Measurements from ENCODE around the gene ARHGEF10L. TPM values are rescaled to one million over a fixed set of nuclear protein-coding genes. Genes with fewer than 3 reads are reported as not detected.

Gene ARHGEF10L
- total RNA-seq, 1 donor from 2014 or later, result 24.0 TPM

DNA sequence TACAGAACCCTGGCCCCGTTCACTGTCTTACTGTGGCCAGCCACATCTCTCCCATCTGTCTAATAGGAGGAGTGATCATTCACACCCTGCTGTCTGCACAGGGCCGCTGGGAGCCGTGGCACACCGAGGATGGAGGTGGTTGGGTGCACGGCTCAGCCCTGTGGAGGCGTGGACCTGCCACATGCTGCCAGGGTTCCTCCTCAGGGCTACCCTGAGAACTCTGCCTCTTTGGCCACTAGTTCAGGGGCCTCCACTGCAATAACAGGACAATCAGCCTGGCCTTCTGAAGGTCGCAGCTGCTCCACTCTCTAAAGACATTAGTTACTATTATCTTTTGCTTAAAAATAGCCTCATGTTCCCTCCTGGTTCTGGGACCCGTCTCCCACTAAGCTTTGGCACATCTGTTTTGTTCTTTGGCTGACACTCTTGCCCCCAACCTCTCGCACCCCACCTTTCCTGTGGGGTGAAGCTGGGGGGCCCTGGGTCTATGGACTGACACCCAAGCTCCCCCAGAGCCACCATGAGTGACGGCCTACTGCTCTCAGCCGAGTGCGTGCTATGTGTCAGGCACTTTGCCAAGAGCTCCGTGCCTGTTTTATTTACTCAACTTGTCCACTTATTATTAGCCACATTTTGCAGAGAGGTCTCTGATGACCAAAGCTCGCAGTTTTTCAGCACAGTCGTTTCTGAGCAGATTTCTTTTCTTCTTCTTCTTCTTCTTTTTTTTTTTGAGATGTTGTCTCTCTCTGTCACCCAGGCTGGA lies 66.3 kb downstream of the ARHGEF10L start:
- Mint-ChIP-seq H3K27ac (ENCODE audit: unreplicated experiment) (peak overlapping the region; percentile 89), H3K27me3 (ENCODE audit: unreplicated experiment) (no peaks in the 10 kb centered on the region), H3K36me3 (ENCODE audit: unreplicated experiment) (peaks cover 6% of the 10 kb centered on the region), H3K4me3 (ENCODE audit: unreplicated experiment) (no peak overlapping the region), H3K9me3 (ENCODE audit: unreplicated experiment) (no peaks in the 10 kb centered on the region), H3K4me1 (ENCODE audit: unreplicated experiment) (peaks cover 26% of the 10 kb centered on the region)
- DNase-seq (ENCODE audit: extremely low spot score, unreplicated experiment), result no peak
- TF ChIP-seq, protein P1, sequence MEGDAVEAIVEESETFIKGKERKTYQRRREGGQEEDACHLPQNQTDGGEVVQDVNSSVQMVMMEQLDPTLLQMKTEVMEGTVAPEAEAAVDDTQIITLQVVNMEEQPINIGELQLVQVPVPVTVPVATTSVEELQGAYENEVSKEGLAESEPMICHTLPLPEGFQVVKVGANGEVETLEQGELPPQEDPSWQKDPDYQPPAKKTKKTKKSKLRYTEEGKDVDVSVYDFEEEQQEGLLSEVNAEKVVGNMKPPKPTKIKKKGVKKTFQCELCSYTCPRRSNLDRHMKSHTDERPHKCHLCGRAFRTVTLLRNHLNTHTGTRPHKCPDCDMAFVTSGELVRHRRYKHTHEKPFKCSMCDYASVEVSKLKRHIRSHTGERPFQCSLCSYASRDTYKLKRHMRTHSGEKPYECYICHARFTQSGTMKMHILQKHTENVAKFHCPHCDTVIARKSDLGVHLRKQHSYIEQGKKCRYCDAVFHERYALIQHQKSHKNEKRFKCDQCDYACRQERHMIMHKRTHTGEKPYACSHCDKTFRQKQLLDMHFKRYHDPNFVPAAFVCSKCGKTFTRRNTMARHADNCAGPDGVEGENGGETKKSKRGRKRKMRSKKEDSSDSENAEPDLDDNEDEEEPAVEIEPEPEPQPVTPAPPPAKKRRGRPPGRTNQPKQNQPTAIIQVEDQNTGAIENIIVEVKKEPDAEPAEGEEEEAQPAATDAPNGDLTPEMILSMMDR (IDR thresholded peaks at IDR 0.05), result no peak

DNA sequence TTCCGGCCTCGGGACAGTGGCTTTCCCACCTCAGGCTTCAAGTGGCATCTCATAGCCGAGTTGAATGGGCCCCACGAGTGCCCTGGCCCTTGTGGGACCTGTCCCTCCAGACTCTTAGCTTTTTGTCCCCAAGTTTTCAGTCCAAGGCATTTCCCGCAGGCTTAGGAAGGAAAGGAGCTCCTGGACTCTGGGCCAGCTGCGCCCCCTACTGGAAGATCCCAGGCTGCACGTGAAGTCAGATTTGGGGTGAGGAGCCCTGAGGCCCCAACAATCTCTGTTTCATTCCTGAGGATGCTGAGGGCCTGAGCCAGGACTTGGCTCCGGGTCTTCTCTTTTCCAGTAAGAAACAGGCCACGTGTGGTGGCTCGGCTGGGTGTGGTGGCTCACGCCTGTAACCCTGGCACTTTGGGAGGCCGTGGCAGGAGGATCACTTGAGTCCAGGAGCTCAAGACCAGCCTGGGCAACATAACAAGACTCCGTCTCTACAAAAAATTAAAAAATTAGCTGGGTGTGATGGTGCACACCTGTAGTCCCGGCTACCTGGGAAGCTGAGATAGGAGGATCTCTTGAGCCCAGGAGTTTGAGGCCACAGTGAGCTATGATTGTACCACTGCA lies 67.4 kb downstream of the ARHGEF10L start:
- H3K27me3 Mint-ChIP-seq (ENCODE audit: unreplicated experiment), result no peaks in the 10 kb centered on the region
- peak overlapping the region; percentile 89 for H3K27ac Mint-ChIP-seq (ENCODE audit: unreplicated experiment)
- peak; percentile 90 for DNase-seq (ENCODE audit: extremely low spot score, unreplicated experiment)
- peaks cover 10% of the 10 kb centered on the region for H3K36me3 Mint-ChIP-seq (ENCODE audit: unreplicated experiment)
- TF ChIP-seq, protein P1 (IDR thresholded peaks at IDR 0.05), result peak; percentile 97
- H3K4me3 Mint-ChIP-seq (ENCODE audit: unreplicated experiment), result no peak overlapping the region
- H3K9me3 Mint-ChIP-seq (ENCODE audit: unreplicated experiment), result no peaks in the 10 kb centered on the region
- peaks cover 26% of the 10 kb centered on the region for H3K4me1 Mint-ChIP-seq (ENCODE audit: unreplicated experiment)

DNA sequence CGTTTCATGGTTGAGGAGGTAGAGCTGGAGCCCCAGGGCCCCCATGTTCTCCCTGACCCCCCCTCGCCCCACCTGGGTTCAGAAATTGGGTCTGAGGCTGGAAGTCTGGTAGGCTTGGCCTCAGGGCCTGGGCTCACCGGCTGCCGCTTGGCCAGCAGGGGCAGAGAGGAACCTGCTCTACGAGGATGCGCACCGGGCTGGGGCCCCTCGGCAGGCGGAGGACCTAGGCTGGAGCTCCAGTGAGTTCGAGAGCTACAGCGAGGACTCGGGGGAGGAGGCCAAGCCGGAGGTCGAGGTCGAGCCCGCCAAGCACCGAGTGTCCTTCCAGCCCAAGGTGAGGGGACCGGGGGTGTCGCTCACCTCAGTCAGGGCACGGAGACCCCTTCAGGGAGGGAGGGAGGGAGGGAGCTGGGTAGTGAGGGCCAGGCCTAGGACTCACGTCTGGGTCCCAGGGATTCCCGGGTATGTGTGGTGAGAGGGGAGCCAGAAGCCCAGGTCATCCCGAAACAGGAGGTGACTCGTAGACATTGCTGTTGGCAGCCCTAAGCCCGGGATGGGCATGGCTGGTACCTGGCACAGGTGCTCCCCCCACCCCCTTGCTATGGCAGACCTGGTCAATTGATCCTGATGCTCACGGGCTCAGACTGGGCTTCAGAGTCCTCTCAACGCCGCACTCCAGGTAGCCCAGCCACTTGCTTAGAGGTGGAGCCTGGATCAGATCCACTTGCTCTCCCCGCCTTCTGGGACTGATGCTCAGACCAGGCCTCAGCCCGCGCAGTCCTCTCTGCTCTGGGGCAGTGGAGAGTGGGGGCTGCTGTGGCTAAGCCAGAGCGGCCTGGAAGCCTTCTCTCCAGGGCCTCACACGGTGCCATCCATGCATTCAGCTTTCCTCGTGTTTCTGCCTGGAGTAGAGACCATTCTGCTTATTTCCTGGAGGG lies 68.4 kb downstream of the ARHGEF10L start:
- TF ChIP-seq, protein P1 (IDR thresholded peaks at IDR 0.05), result no peak
- no peak for DNase-seq (ENCODE audit: extremely low spot score, unreplicated experiment)
- Mint-ChIP-seq H3K4me3 (ENCODE audit: unreplicated experiment) (no peak overlapping the region), H3K4me1 (ENCODE audit: unreplicated experiment) (peaks cover 24% of the 10 kb centered on the region), H3K27ac (ENCODE audit: unreplicated experiment) (no peak overlapping the region), H3K36me3 (ENCODE audit: unreplicated experiment) (peaks cover 14% of the 10 kb centered on the region), H3K27me3 (ENCODE audit: unreplicated experiment) (no peaks in the 10 kb centered on the region), H3K9me3 (ENCODE audit: unreplicated experiment) (no peaks in the 10 kb centered on the region)

DNA sequence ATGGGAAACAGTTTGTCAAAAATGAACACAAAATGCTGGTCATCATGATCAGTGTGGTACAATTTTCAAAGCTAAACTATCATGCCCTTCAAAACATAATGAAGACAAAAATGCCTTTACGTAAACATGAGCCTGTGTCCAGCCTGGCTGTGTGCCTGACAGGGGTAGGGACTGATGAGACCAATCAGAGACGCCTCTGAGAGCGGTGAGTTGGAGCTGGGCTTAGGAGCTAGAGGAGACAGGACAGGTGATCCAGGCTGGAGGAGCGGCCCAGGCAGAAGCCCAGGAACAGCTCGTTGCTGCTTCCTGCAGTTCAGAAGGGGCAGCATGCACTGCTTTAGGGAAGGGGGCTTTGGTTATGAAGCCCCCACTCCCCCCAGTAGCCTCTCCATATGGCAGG lies 70.0 kb downstream of the ARHGEF10L start:
- TF ChIP-seq, protein P1 (IDR thresholded peaks at IDR 0.05), result no peak
- Mint-ChIP-seq H3K36me3 (ENCODE audit: unreplicated experiment) (peaks cover 15% of the 10 kb centered on the region), H3K27me3 (ENCODE audit: unreplicated experiment) (no peaks in the 10 kb centered on the region), H3K9me3 (ENCODE audit: unreplicated experiment) (no peaks in the 10 kb centered on the region), H3K4me3 (ENCODE audit: unreplicated experiment) (no peak overlapping the region), H3K4me1 (ENCODE audit: unreplicated experiment) (peaks cover 24% of the 10 kb centered on the region), H3K27ac (ENCODE audit: unreplicated experiment) (no peak overlapping the region)
- DNase-seq (ENCODE audit: extremely low spot score, unreplicated experiment), result no peak

All from osteocyte (in vitro differentiated cells).